ENCODE measurements around the gene CBFA2T3.
"Not testable (repeated sequence)": the region's sequence is repeated elsewhere in the genome, so short reads cannot be mapped to it uniquely, and the experiment has no call there.

CBFA2T3 gene

GRCh38 chr16:88895335-88895734, 81.7 kb downstream of the CBFA2T3 start:
- DNase-seq (ENCODE audit: low read depth): no peak
- H3K4me3 ChIP-seq (ENCODE audit: control insufficient read depth, low read depth, low read length): no peak overlapping the region
- TF ChIP-seq CTCF (IDR thresholded peaks at IDR 0.05; ENCODE audit: control insufficient read depth, insufficient read depth, low read depth, low read length, missing control alignments): no peak

- no peak overlapping the region for H3K4me3 ChIP-seq (ENCODE audit: control insufficient read depth, low read depth, low read length)
- TF ChIP-seq CTCF (IDR thresholded peaks at IDR 0.05; ENCODE audit: control insufficient read depth, insufficient read depth, low read depth, low read length, missing control alignments): no peak
- no peak for DNase-seq (ENCODE audit: low read depth)
These were observed 82.2 kb downstream of the CBFA2T3 start for GRCh38 chr16:88894681-88895300.

GRCh38 chr16:88894266-88894665, 82.7 kb downstream of the CBFA2T3 start:
- DNase-seq (ENCODE audit: low read depth); H3K4me3 ChIP-seq (ENCODE audit: control insufficient read depth, low read depth, low read length): not testable (repeated sequence)

GRCh38 chr16:88893127-88893968, 83.7 kb downstream of the CBFA2T3 start:
- DNase-seq (ENCODE audit: low read depth): no peak
- TF ChIP-seq CTCF (IDR thresholded peaks at IDR 0.05; ENCODE audit: control insufficient read depth, insufficient read depth, low read depth, low read length, missing control alignments): no peak
- H3K4me3 ChIP-seq (ENCODE audit: control insufficient read depth, low read depth, low read length): no peak overlapping the region

GRCh38 chr16:88892065-88892464, 84.9 kb downstream of the CBFA2T3 start:
- no peak overlapping the region for H3K4me3 ChIP-seq (ENCODE audit: control insufficient read depth, low read depth, low read length)
- no peak for TF ChIP-seq CTCF (IDR thresholded peaks at IDR 0.05; ENCODE audit: control insufficient read depth, insufficient read depth, low read depth, low read length, missing control alignments)
- no peak for DNase-seq (ENCODE audit: low read depth)

- H3K4me3 ChIP-seq (ENCODE audit: control insufficient read depth, low read depth, low read length): no peak overlapping the region
- DNase-seq (ENCODE audit: low read depth): no peak
- TF ChIP-seq CTCF (IDR thresholded peaks at IDR 0.05; ENCODE audit: control insufficient read depth, insufficient read depth, low read depth, low read length, missing control alignments): no peak
These were observed 85.9 kb downstream of the CBFA2T3 start for GRCh38 chr16:88891083-88891482.

GRCh38 chr16:88889702-88890352, 87.2 kb downstream of the CBFA2T3 start:
- DNase-seq (ENCODE audit: low read depth); H3K4me3 ChIP-seq (ENCODE audit: control insufficient read depth, low read depth, low read length): not testable (repeated sequence)
